Duodenal mucosa (tissue), 2 donors: ENCODE measurements around the gene PIGS.

Experiments used
- H3K27ac ChIP-seq: one replicate; pipeline ENCODE4 v1.7.0; 2013; ENCODE audit warnings: low read depth, low read length
- H3K27me3 ChIP-seq, 2 donors: one replicate each; pipeline ENCODE4 v1.7.0; 2013; ENCODE audit warnings: low read length in 2 of 2, control low read depth in 1 of 2; ENCODE audit not compliant: insufficient read depth in 2 of 2, control insufficient read depth in 1 of 2
- H3K36me3 ChIP-seq, 2 donors: one replicate each; pipeline ENCODE4 v1.7.0; 2013; ENCODE audit warnings: low read length in 2 of 2, control low read depth in 1 of 2; ENCODE audit not compliant: insufficient read depth in 2 of 2, control insufficient read depth in 1 of 2
- H3K4me1 ChIP-seq, 2 donors: one replicate each; pipeline ENCODE4 v1.7.0; 2013; ENCODE audit warnings: low read length in 2 of 2, control low read depth in 1 of 2; ENCODE audit not compliant: insufficient read depth in 2 of 2, control insufficient read depth in 1 of 2
- H3K4me3 ChIP-seq, 2 donors: one replicate each; pipeline ENCODE4 v1.7.0; 2013; ENCODE audit warnings: low read length in 2 of 2, low read depth in 1 of 2
- H3K9ac ChIP-seq, 2 donors: one replicate each; pipeline ENCODE4 v1.7.0; 2013; ENCODE audit warnings: low read length in 2 of 2, low read depth in 1 of 2
- H3K9me3 ChIP-seq, 2 donors: one replicate each; pipeline ENCODE4 v1.7.0; 2013; ENCODE audit warnings: low read length in 2 of 2, control low read depth in 1 of 2; ENCODE audit not compliant: control insufficient read depth in 1 of 2

The PIGS gene

DNA sequence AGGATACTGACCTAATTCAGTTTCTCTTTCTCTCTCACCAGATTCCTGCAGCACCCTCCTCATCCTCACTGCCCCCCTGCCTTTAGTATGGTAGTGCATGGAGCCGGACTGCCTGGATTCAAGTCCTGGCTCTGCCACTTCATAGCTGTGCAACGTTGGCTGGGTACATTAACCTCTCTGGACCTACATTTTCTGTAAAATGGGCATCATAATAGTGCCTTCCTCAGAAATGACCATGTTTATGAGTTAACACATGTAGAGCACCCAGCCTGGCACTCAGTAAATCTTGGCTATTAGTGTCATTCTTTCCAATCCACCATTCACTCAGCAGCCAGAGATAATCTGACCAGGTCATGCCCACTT lies 26.2 kb downstream of the PIGS start:
- peaks cover 0 to 14% of the 10 kb centered on the region in 2 donors for H3K36me3 ChIP-seq
- H3K27me3 ChIP-seq, result no peaks in the 10 kb centered on the region
- H3K9ac ChIP-seq, result no peak overlapping the region
- no peaks in the 10 kb centered on the region for H3K9me3 ChIP-seq
- H3K4me1 ChIP-seq, result peaks cover 10 to 14% of the 10 kb centered on the region in 2 donors
- no peak overlapping the region for H3K27ac ChIP-seq
- H3K4me3 ChIP-seq, result no peak overlapping the region

DNA sequence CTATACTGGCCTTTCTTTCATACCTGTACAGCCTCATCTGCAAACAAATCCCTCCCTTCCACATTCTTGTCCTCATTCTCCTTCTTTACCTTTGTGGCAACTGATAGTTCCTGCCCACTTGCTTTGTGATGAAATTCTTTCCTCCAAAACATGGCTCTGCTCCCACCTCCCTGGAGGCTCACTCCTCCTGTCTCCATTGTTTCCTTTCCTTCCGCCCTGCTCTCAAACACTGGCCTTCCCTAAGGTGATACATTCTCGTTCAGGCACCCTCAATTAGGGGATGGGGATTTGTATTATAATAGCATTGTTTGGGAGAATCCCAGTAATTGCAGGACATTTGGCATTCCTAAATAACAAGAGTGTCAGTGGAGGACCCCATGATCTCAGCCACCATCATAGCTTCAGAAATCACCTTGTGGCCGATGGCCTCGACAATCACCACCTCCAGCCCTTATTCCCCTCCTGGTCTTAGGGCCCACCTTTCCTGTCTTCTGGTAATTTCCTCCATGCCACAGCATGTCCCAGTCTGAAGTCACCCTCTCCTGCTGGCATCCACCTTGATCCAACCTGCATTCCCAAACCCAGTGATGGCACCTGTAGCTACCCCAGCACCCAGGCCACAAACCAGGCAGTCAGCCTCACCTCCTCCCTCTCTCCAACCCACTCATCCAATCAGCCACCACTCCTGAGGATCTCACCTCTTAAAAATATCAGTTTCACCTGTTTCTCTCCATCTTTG lies 26.8 kb downstream of the PIGS start:
- Histone ChIP-seq H3K9me3 (no peaks in the 10 kb centered on the region), H3K4me1 (peaks cover 5 to 9% of the 10 kb centered on the region in 2 donors), H3K27ac (no peak overlapping the region), H3K27me3 (no peaks in the 10 kb centered on the region), H3K36me3 (peaks cover 0 to 14% of the 10 kb centered on the region in 2 donors), H3K4me3 (no peak overlapping the region), H3K9ac (no peak overlapping the region)

DNA sequence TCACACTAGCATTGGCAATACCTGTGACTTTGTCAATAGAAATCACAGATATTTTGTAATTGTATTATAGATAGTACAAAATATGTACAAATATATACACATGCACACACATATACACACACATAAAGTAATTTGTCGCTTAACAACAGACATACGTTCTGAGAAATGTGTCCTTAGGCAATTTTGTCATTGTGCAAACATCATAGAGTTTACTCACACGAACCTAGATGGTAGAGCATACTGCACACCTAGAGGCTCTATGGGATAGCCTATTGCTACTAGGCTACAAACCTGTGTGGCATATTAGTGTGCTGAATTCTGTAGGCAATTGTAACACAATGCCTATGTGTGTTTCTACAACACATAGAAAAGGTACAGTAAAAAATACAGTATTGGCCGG lies 29.9 kb downstream of the PIGS start:
- H3K27me3 ChIP-seq, result no peaks in the 10 kb centered on the region
- peaks cover 0 to 1% of the 10 kb centered on the region in 2 donors for H3K36me3 ChIP-seq
- no peak overlapping the region for H3K27ac ChIP-seq
- H3K9ac ChIP-seq, result no peak overlapping the region
- no peak overlapping the region for H3K4me3 ChIP-seq
- peaks cover 8 to 9% of the 10 kb centered on the region in 2 donors for H3K4me1 ChIP-seq
- H3K9me3 ChIP-seq, result no peaks in the 10 kb centered on the region

DNA sequence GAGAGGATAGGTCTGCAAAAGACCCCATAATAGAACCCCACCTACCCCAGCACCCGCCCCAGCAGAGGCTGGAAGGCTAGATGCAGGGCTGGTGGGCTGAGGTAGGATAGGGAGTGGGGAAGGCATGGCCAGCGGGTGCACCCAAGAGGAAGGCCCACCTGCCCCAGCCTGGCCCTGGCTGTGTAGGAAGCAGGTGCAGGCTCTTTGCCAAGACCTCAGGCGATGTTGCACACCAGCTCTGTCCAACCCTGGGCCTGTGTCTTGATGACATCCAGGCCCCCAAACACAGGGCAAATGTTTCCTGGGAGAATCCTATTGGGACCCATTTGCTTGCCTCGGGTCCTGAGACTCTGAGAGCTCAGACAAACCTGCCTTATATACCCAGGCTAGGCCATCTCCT lies 31.1 kb downstream of the PIGS start:
- H3K4me3 ChIP-seq, result no peak overlapping the region
- H3K9ac ChIP-seq, result no peak overlapping the region
- no peaks in the 10 kb centered on the region for H3K36me3 ChIP-seq
- H3K27ac ChIP-seq, result no peak overlapping the region
- peaks cover 8 to 13% of the 10 kb centered on the region in 2 donors for H3K4me1 ChIP-seq
- H3K9me3 ChIP-seq, result no peaks in the 10 kb centered on the region
- H3K27me3 ChIP-seq, result no peaks in the 10 kb centered on the region

DNA sequence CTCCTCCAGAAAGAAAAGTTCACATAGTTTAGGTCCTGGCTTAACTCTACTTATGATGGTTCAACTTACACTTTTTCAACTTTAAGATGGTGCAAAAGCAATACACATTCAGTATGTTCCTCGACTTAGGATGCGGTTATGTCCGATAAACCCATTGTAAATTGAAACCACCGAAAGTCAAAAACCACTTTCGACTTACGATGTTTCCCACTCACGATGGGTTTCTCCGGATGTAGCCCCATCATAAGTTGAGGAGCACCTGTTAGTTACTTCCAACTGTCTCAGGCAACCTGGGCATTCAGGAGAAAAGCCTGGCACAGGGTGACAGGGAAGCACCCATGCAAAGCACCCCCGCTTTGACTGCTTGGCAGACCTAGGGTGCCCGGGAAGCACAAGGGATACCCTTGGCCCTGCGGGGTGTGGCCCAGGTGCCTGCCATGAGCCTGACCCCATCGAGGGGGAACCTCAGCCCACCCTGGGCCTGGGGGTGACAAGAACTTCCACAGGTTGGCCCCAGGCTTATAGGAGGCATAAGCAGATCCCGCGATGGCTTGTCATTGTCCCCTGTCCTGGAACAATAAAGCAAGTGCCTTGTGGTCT lies 32.9 kb downstream of the PIGS start:
- Histone ChIP-seq H3K9me3 (no peaks in the 10 kb centered on the region), H3K36me3 (no peaks in the 10 kb centered on the region), H3K27ac (no peak overlapping the region), H3K9ac (no peak overlapping the region), H3K4me3 (no peak overlapping the region), H3K27me3 (no peaks in the 10 kb centered on the region), H3K4me1 (peaks cover 9 to 13% of the 10 kb centered on the region in 2 donors)

- no peaks in the 10 kb centered on the region for H3K27me3 ChIP-seq
- no peak overlapping the region for H3K9ac ChIP-seq
- H3K9me3 ChIP-seq, result no peaks in the 10 kb centered on the region
- H3K4me1 ChIP-seq, result peaks cover 19 to 25% of the 10 kb centered on the region in 2 donors
- no peak overlapping the region for H3K27ac ChIP-seq
- H3K36me3 ChIP-seq, result no peaks in the 10 kb centered on the region
- H3K4me3 ChIP-seq, result no peak overlapping the region
Observed at GRCh38 chr17:28537219-28537610, 34.1 kb downstream of the PIGS start.

GRCh38 chr17:28536532-28537218 lies 34.6 kb downstream of the PIGS start:
- Histone ChIP-seq H3K27ac (no peak overlapping the region), H3K9ac (no peak overlapping the region), H3K36me3 (no peaks in the 10 kb centered on the region), H3K4me3 (no peak overlapping the region), H3K9me3 (no peaks in the 10 kb centered on the region), H3K4me1 (peaks cover 19 to 25% of the 10 kb centered on the region in 2 donors), H3K27me3 (no peaks in the 10 kb centered on the region)

- H3K27me3 ChIP-seq, result peaks cover 0 to 3% of the 10 kb centered on the region in 2 donors
- peaks cover 19 to 25% of the 10 kb centered on the region in 2 donors for H3K4me1 ChIP-seq
- H3K9me3 ChIP-seq, result no peaks in the 10 kb centered on the region
- no peak overlapping the region for H3K9ac ChIP-seq
- no peak overlapping the region for H3K4me3 ChIP-seq
- no peaks in the 10 kb centered on the region for H3K36me3 ChIP-seq
- no peak overlapping the region for H3K27ac ChIP-seq
Observed at GRCh38 chr17:28534740-28535375, 36.5 kb downstream of the PIGS start.

- H3K4me1 ChIP-seq, result peaks cover 19 to 26% of the 10 kb centered on the region in 2 donors
- H3K27ac ChIP-seq, result no peak overlapping the region
- no peak overlapping the region for H3K9ac ChIP-seq
Observed at GRCh38 chr17:28533091-28533807, 38.1 kb downstream of the PIGS start.

More at GRCh38 chr17:28533091-28533807, 38.1 kb downstream of the PIGS start:
- H3K36me3 ChIP-seq, result no peaks in the 10 kb centered on the region
- peaks cover 0 to 3% of the 10 kb centered on the region in 2 donors for H3K27me3 ChIP-seq
- H3K9me3 ChIP-seq, result no peaks in the 10 kb centered on the region
- no peak overlapping the region for H3K4me3 ChIP-seq
